OCI-LY3 (cell line): ENCODE measurements around the gene ARL14.
A peak's percentile ranks its signal among the peaks of the same experiment; 100 is the strongest.

Experiments used
- H2AFZ ChIP-seq: fragments of 200-600, 300-600 bp; shearing (Covaris generic); 2 replicates; pipeline ENCODE4 v1.6.0; 2014; ENCODE audit warnings: antibody characterized with exemption, low read depth, low read length
- H3K27ac ChIP-seq: fragments of 200-600, 300-600 bp; sonication (generic); 2 replicates; pipeline ENCODE4 v1.5.1; 2014; ENCODE audit warnings: mild to moderate bottlenecking, low read length, moderate library complexity, mixed read lengths
- H3K27me3 ChIP-seq: fragments of 200-600, 300-600 bp; sonication (generic); 2 replicates; pipeline ENCODE4 v1.6.1; 2014; ENCODE audit warnings: low read depth, low read length, mixed read lengths
- H3K36me3 ChIP-seq: fragments of 200-600, 300-600 bp; sonication (generic); replicated peaks from 2 replicates; pipeline ENCODE3; 2014; ENCODE audit warnings: low read depth, low read length, mixed read lengths
- H3K4me1 ChIP-seq: fragments of 300-600, 200-600 bp; sonication (generic); 2 replicates; pipeline ENCODE4 v1.6.1; 2014; ENCODE audit warnings: low read length, mixed read lengths
- H3K4me2 ChIP-seq: fragments of 200-600, 300-600 bp; sonication (generic); 2 replicates; pipeline ENCODE4 v1.6.1; 2014; ENCODE audit warnings: low read length, mixed read lengths
- H3K4me3 ChIP-seq: fragments of 300-600, 200-600 bp; sonication (generic); 2 replicates; pipeline ENCODE4 v1.5.1; 2014; ENCODE audit warnings: antibody characterized with exemption, mild to moderate bottlenecking, low read length, moderate library complexity
- H3K79me2 ChIP-seq: fragments of 300-600, 200-600 bp; shearing (Covaris generic); 2 replicates; pipeline ENCODE4 v1.6.1; 2014; ENCODE audit warnings: mild to moderate bottlenecking, low read length, mixed read lengths
- H3K9ac ChIP-seq: fragments of 300-600, 200-600 bp; shearing (Covaris generic); 2 replicates; pipeline ENCODE4 v1.6.0; 2014; ENCODE audit warnings: mild to moderate bottlenecking, low read length, moderate library complexity
- H3K9me3 ChIP-seq: fragments of 200-600, 300-600 bp; shearing (Covaris generic); 2 replicates; pipeline ENCODE4 v1.6.1; 2014; ENCODE audit warnings: low read length, mixed read lengths; ENCODE audit not compliant: insufficient read depth
- H4K20me1 ChIP-seq: fragments of 200-600, 300-600 bp; sonication (generic); 2 replicates; pipeline ENCODE4 v1.6.1; 2016; ENCODE audit warnings: low read length, mixed read lengths; ENCODE audit not compliant: insufficient read depth
- EZH2phosphoT487 ChIP-seq: fragments of 200-600 bp; shearing (Covaris generic); IDR thresholded peaks from 2 replicates; pipeline ENCODE4 v1.6.1; 2018; ENCODE audit warnings: antibody characterized with exemption, mixed run types, low read depth
- TF ChIP-seq, protein P1 (sequence below): fragments of 200-600, 300-600 bp; sonication (generic); IDR thresholded peaks from 2 replicates; pipeline ENCODE4 v1.5.1; 2014; ENCODE audit warnings: antibody characterized with exemption, low read length, low read depth

The ARL14 gene

DNA sequence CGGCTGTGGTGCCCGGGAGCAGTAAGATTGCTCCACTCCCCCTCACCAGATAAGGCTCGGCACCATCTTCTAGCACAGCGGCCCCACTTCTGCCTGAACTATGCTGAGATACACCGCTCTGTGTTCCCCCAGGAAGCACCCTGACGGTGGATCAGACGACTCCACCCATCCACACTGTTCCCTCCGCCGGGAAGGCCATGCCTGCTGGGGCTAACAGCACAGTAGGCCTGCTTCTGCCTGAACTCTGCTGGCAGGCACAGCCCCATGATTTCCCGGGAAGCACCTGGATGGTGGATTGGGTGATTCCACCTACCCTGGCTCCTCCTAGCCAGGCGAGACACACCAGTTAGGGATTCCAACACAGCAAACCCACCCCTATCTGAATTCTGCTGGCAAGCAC, 42.8 kb downstream of the ARL14 start:
- H3K4me2 ChIP-seq = no peak overlapping the region
- no peak overlapping the region for H2AFZ ChIP-seq
- no peak overlapping the region for H3K27ac ChIP-seq
- H3K9ac ChIP-seq = no peak overlapping the region
- H3K9me3 ChIP-seq = no peaks in the 10 kb centered on the region
- no peaks in the 10 kb centered on the region for H3K79me2 ChIP-seq
- no peaks in the 10 kb centered on the region for H4K20me1 ChIP-seq
- TF ChIP-seq, protein P1, sequence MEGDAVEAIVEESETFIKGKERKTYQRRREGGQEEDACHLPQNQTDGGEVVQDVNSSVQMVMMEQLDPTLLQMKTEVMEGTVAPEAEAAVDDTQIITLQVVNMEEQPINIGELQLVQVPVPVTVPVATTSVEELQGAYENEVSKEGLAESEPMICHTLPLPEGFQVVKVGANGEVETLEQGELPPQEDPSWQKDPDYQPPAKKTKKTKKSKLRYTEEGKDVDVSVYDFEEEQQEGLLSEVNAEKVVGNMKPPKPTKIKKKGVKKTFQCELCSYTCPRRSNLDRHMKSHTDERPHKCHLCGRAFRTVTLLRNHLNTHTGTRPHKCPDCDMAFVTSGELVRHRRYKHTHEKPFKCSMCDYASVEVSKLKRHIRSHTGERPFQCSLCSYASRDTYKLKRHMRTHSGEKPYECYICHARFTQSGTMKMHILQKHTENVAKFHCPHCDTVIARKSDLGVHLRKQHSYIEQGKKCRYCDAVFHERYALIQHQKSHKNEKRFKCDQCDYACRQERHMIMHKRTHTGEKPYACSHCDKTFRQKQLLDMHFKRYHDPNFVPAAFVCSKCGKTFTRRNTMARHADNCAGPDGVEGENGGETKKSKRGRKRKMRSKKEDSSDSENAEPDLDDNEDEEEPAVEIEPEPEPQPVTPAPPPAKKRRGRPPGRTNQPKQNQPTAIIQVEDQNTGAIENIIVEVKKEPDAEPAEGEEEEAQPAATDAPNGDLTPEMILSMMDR = no peak
- TF ChIP-seq EZH2phosphoT487 = no peak
- no peaks in the 10 kb centered on the region for H3K36me3 ChIP-seq
- H3K4me1 ChIP-seq = no peaks in the 10 kb centered on the region
- no peak overlapping the region for H3K4me3 ChIP-seq
- H3K27me3 ChIP-seq = no peaks in the 10 kb centered on the region

DNA sequence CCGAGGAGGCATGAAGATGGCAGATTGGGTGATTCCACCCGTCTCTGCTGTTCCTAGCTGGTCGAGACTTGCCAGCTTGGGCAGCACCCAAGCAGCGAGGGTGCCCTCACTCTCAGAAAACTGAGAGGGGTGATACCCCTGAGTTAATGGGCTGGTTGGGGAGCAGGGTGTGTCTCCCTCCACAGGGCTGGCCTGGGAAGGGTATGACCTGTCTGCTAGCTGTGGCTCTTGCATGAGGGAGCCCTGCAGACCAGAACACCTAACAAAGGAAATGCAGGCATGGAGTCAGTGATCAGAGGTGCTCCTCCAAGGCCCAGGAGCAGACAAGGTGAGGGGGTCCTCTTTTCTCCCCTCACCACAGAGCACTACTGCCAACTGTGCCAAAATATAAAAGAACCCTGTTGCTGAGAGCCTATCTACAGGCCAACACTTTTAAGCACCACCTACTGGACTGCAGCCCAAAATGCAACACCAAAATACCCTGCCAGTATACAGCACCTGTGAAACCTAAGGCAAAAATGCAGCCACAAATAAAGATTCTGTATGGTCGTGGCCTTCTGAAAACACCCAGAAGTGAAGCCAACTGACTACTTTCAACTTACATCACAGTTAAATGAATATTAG, 43.3 kb downstream of the ARL14 start:
- H3K4me2 ChIP-seq = no peak overlapping the region
- TF ChIP-seq, protein P1 = peak; percentile 35
- TF ChIP-seq EZH2phosphoT487 = no peak
- H3K27me3 ChIP-seq = no peaks in the 10 kb centered on the region
- no peak overlapping the region for H3K4me3 ChIP-seq
- H3K36me3 ChIP-seq = no peaks in the 10 kb centered on the region
- no peak overlapping the region for H2AFZ ChIP-seq
- H3K79me2 ChIP-seq = no peaks in the 10 kb centered on the region
- no peaks in the 10 kb centered on the region for H3K9me3 ChIP-seq
- H3K27ac ChIP-seq = no peak overlapping the region
- no peaks in the 10 kb centered on the region for H3K4me1 ChIP-seq
- no peaks in the 10 kb centered on the region for H4K20me1 ChIP-seq
- H3K9ac ChIP-seq = no peak overlapping the region

DNA sequence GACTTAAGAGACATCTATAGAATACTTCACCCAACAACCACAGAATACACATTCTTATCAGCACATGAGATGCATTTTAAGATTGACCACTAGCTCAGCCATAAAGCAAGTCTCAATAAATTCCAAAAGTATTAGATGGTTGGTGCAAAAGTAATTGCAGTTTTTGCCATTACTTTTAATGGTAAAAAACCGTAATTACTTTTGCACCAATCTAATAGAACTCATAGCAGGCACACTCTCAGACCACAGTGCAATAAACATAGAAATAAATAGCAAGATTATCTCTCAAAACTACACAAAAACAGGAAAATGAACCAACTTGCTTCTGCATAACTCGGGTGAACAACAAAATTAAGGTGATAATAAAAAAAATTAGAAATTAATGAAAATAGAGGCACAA, 45.4 kb downstream of the ARL14 start:
- no peak overlapping the region for H2AFZ ChIP-seq

DNA sequence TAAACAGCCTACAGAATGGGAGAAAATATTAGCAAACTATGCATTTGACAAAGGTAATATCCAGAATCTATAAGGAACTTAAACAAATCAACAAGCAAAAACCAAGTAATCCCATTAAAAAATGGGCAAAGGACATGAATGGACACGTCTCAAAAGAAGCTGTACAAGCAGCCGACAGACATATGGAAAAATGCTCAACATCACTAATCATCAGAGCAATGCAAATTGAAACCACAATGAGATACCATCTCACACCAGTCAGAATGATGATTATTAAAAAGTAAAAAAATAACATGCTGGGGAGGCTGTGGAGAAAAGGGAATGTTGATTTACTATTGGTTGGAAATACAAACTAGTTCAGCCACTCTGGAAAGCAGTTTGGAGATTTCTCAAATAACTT, 48.4 kb downstream of the ARL14 start:
- no peak overlapping the region for H3K4me2 ChIP-seq
- TF ChIP-seq, protein P1 = no peak
- no peak for TF ChIP-seq EZH2phosphoT487
- H2AFZ ChIP-seq = no peak overlapping the region
- no peaks in the 10 kb centered on the region for H3K4me1 ChIP-seq
- no peak overlapping the region for H3K4me3 ChIP-seq
- no peaks in the 10 kb centered on the region for H4K20me1 ChIP-seq
- no peaks in the 10 kb centered on the region for H3K9me3 ChIP-seq
- H3K36me3 ChIP-seq = no peaks in the 10 kb centered on the region
- no peak overlapping the region for H3K27ac ChIP-seq
- no peaks in the 10 kb centered on the region for H3K27me3 ChIP-seq
- H3K79me2 ChIP-seq = no peaks in the 10 kb centered on the region
- no peak overlapping the region for H3K9ac ChIP-seq

More for the DNA sequence above, 45.4 kb downstream of the ARL14 start:
- no peak overlapping the region for H3K4me2 ChIP-seq
- TF ChIP-seq, protein P1 = no peak
- TF ChIP-seq EZH2phosphoT487 = no peak
- no peaks in the 10 kb centered on the region for H3K9me3 ChIP-seq
- H3K4me1 ChIP-seq = no peaks in the 10 kb centered on the region
- no peaks in the 10 kb centered on the region for H4K20me1 ChIP-seq
- H3K27ac ChIP-seq = no peak overlapping the region
- H3K27me3 ChIP-seq = no peaks in the 10 kb centered on the region
- H3K79me2 ChIP-seq = no peaks in the 10 kb centered on the region
- H3K4me3 ChIP-seq = no peak overlapping the region
- no peaks in the 10 kb centered on the region for H3K36me3 ChIP-seq
- no peak overlapping the region for H3K9ac ChIP-seq
